HepG2 (cell line): ENCODE results near the gene B4GALT5.
"Not testable (repeated sequence)": the region's sequence is repeated elsewhere in the genome, so short reads cannot be mapped to it uniquely, and the experiment has no call there.

Source experiments
- CTCF ChIP-seq: sonication (generic); formaldehyde crosslinking; IDR thresholded peaks from 2 replicates; pipeline ENCODE4 v1.5.0; 2020; ENCODE audit warnings: mild to moderate bottlenecking, missing genetic modification reagents, moderate library complexity
- MXI1 ChIP-seq: IDR thresholded peaks from 3 replicates; pipeline ENCODE4 v1.6.1; 2012; ENCODE audit warnings: low read depth, low read length, inconsistent platforms, borderline replicate concordance
- TBX2 ChIP-seq: sonication (generic); formaldehyde crosslinking; IDR thresholded peaks from 2 replicates; pipeline ENCODE4 v1.5.0; 2020; ENCODE audit warnings: missing genetic modification reagents, mild to moderate bottlenecking, borderline replicate concordance
- TRIM24 ChIP-seq: sonication (generic); formaldehyde crosslinking; IDR thresholded peaks from 2 replicates; pipeline ENCODE4 v1.8.0; 2022; ENCODE audit warnings: mild to moderate bottlenecking, missing genetic modification reagents

- not testable (repeated sequence) for TF ChIP-seq TBX2 (CRISPR knock-in tag); MXI1; CTCF (CRISPR knock-in tag); TRIM24 (CRISPR knock-in tag)
Measured at GRCh38 chr20:49721326-49721725, 7.6 kb upstream of the B4GALT5 start.
